ENCODE results near the gene ZBTB40.

Gene ZBTB40

DNA sequence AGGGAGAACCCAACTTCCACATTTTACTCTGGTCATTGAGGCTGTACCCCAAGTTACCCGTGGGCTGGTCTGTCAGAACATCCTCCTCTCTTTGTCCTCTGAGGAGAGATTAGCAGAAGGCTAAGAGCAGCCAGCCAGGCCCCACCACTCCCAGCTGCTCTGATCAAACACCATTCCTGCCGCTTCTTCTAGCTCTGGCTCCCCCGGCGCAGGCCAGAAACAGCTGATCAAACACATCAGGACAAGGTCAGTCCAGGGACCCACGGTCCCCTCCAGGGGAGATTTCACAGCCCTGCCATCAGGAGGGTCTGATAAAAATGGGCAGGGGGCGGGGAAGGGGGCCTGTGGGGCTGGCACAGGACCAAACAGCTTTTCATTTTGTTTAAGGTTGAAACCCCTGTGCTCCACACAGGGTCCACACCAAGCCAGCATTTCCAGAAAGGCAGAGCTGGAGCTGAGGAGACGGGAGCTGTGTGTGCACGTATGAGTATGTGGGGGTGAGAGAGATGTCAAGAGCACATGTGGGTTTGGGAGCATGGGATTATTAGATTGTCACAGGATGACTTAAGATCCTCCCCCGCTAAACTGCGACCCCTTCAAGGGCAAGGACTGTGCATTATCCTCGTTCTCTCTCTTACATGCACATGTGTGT, 81.7 kb downstream of the ZBTB40 start:
- DNase-seq: no peak

DNA sequence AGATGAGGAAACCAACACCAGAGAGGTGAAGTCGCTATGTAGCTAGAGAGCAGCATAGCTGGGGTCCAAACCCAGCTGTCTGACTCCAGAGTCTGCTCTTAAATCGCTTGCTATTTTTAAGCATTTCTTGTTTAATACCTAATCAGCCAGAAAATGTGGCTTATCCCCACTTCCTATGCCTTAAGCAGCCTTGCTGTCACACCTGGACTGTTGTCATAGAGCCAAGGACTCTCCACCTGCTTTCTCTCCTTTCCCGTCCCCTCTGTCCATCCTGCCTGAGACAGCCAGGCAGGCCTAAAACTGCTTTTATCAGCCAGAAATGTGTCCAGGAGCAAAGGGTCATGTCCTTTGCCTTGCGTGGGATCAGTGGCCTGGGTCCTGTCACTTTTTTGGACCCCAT, 83.3 kb downstream of the ZBTB40 start:
- no peak for DNase-seq

DNA sequence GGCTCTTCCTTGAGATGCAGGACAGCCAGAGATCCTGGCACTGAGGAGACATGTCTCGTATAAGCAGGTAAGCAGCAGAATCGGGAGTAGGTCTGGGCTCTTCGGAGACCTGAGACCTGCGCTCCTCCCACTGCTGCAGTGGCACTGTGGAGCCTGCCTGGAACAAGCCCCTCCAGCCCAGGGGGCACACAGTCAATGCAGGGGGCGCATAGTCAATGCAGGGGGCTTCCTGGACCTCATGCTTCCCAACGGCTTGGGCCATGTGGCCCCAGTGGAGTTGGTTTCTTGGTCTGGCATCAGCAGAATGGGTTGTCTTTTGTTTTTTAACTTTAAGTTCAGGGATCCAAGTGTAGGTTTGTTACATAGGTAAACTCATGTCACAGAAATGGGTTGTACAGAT, 83.7 kb downstream of the ZBTB40 start:
- no peak for DNase-seq

DNA sequence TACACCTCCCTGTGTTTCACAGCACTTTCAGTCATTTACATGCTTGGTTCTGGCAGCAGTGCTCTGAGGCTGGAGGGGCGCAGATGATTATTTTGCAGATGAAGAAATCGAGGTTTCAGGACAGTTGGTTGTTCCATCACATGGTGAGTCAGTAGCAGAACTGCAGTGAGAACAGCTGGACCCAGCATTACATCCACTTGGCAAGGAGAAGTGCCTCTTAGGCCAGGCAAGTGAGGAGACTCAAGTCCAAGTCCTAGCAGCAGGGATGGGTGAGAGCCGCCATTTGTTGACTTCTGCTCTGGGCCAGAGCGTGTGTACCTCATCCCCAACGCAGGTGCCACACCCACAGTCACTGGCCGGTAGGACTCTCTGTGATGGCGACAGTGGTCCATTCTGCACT, 84.9 kb downstream of the ZBTB40 start:
- DNase-seq: no peak

DNA sequence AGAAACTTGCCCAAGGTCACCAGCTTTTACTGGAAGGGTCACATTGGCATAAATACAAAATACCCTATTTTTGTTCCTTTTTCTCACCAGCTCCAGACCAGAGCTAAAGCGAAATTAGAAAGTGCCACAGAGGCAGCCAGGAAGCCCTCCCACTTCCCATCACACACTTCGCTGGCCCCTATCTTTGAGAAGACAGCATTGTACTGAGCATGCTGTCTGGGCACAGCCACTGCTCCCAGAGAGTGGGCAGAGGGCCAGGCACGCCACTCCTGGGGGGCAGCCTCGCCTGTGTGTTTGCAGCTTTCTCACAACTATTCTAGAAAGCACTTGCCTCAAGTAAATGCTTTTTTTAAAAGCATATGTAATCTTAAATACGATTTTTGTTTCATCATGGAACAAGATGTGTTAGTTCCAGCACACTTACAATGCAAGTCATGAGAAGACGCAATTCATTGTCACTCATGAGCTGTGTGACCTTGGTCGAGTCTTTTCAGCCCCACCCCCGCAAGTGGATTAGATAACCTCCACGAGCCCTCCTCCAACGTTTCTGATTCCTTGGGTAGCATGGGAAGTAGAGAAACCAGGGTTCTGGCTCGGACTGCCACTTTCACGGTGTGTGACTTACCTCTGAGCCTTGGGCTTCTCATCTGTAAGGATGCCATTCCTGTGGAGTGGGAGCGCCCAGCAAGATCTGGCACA, 85.9 kb downstream of the ZBTB40 start:
- no peak for DNase-seq

DNA sequence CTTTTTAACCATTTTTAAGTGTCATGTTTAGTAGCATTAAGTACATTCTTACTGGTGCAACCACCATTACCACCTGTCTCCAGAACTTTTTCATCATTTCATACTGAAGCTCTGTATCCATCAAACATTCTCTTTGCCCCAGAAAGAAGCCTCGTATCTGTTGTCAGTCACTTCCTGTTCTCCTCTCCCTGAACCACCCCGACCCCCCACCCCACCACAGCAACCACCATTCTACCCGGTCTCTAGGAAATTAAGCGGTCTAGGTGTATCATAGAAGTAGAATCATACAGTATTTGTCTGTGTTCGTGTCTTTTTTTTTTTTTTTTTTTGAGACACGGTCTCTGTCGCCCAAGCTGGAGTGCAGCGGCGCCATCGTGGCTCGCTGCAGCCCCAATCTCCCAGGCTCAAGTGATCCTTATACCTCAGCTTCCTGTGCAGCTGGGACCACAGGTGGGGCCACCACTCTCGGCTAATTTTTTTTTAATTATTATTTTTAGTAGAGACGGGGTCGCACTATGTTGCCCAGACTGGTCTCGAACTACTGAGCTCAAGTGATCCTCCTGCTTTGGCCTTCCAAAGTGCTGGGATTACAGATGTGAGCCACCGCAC, 88.0 kb downstream of the ZBTB40 start:
- no peak for DNase-seq

DNA sequence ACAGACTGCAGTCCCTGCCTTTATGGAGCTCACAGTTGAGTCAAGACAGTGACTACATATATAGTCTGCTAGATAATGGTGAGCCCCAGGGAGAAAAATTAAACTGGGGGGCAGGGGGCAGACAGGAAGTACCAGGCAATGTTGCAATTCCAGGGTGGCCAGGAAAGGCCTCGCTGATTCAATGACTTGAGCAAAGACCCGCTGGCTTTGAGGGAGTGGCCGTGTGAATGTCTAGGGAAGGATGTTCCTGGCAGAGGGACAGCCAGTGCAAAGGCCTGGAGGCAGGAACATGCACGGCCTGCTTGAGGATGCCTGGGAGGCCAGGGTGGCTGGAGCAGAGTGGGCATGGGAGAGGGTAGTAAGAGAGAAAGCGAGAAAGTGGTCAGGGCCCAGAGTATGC, 88.7 kb downstream of the ZBTB40 start:
- DNase-seq: no peak

DNA sequence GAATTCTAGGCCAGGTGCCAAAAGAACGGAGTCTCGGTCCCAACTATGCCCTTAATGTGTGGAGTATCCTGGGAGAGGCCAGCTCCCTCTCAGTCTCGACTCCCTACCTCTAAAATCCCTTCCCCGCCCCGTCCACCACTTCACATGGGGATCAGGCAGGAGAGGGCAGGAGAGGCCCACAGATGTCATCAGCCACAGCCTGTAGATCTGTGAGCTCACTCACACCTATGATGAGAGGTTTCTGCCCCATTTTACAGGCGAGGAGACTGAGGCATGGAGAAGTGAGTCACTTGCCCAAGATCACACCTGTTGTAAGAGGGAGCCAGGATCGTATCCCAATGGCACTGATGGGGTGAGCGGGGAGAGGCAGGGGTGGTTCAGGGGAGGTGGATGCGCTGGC, 91.2 kb downstream of the ZBTB40 start:
- DNase-seq: no peak

DNA sequence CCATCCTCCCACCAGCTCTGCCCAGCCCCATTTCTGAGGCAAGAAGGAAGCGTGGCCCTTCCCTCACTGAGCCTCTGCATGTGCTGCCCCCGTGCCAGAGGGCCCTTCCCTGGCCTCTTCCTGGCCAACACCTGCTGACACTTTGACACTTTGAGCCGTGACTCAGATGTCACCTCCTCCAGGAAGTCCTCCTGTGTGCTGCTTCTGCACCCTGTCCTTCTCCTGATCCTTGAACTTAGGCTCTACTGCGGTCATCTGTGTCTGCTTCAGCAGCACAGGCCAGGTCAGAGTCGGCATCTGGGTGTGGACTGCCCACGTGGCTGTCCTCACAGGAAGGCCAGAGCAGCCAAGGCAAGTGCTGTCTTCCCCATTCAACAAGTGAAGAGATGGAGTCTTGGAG, 92.0 kb downstream of the ZBTB40 start:
- no peak for DNase-seq

DNA sequence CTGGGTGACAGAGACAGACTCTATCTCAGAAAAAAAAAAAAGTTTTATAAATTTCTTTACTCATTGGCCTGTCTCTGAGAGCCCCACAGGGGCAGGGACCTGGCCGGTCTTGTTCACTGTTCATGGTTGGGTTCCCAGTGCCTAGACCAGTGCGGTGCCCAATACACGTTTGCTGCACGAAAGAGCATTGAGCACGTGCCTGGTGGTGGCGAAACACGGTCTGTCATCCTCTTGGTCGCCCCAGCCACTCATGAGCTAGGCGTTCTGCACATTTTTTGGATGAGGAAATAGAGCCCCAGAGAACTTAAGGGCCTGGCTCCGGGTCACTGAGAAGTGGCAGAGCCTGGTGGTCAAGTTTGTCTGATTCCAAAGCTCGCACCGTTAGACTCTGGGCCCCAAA, 93.0 kb downstream of the ZBTB40 start:
- DNase-seq: no peak

DNA sequence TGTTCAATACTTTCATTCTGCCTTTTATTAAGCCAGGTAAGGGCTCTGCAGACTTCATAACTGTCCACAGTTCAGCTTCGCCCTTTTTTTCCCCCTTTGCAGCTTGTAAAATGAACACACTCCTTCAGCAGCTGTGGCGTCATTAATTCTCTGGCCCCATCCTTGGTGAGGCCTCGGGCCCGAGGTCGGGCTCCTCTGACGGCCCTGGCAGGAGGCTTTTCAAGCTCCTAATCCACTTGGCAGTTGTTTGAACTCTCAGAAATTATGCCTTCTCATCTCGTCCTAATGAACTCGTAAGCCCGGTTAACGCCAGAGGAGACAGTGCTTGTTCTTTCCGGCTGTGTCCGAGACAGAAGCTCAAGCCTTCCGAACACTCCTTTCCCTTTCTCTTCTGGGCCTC, 93.5 kb downstream of the ZBTB40 start:
- no peak for DNase-seq

DNA sequence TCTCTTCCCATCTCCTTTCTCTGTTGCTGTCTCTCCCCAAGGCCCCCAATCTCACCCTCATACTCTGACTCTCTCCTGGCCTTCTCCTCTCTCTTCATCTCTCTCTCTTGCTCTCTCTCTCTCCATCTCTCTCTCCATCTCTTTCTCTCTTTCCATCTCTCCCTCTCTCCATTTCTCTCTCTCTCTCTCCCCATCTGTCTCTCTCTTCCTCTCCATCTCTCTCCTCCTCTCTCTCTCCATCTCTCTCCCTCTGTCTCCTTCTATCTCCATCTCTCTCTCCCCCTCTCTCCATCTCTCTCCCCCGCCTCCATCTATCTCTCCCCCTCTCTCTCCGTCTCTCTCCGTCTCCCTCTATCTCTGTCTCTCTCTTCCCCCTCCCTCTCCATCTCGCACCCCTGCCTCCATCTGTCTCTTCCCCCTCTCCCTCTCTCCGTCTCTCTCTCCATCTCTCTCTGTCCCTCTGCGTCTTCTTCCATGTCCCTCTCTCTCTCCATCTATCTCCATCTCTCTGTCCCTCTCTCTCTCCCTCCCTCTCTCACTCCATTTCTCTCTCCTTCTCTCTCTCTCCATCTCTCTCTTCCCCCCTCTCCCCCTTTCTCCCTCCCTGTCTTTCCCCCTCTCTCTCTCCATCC, 95.7 kb downstream of the ZBTB40 start:
- DNase-seq: no peak

DNA sequence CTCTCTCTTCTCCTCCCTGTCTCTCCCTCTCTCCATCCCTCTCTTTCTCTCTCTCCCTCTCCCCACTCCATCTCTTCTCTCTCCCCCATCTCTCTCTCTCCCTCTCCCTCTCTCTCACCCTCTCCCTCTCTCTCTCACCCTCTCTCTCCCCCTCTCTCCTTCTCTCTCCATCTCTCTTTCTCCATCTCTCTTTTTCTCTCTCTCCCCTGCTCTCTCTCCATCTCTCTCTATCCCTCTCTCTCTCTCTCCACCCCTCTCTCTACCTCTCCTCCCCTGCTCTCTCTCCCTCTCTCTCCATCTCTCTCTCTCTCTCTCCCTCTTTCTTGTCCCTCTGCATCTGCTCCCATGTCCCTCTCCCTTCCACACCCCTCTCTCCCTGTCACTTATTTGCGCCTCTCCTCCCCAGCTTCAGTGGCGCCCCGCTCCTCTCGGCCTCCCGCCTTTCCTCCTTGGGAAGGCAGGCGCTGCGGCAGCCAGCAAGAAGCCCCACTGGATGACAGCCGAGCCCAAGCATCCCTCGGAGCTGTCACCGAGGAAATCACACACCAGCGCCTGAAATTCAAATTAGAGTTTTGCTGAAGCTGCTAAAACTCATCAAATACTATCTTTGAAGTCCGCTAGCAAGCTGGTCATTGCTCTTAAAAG, 96.3 kb downstream of the ZBTB40 start:
- DNase-seq: no peak

DNA sequence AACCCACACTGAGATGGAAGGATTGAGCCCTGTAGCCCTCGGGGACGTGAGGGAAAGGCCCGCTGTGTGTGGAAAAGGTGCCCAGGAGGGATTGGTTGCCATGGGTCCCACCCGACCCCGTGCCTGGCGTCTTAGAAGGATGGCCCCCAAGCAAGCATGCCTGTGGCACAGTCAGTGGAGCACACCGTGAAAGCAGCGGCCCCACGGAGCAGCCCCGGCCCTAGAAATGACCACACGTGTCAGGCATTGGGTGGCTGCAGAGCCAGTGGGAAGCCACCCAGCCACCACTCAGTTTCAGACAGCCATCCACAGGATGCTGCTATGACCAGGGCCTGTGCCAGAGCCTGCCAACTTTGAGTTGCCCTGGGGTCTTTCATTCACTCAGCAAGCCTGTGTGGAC, 98.4 kb downstream of the ZBTB40 start:
- DNase-seq: no peak

DNA sequence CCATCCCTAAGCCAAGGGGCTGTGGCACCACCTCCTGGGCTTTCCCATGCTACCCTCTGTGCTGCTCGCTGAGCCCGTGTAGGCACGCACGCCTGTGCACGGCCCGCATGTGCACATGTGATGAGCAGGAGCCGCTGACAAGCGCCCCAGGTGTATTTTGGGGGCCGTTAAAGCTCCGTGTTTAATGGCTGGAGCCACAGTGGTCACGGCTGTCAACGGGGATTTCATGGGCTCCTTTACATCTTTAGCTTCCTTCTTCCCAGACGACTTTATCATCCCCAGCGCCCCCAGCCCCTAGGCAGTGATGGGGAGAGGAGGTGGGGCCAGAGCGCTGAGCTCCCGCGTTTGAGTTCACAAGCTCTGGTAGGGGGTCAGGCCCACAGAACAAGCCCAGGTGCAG, 99.9 kb downstream of the ZBTB40 start:
- DNase-seq: no peak

DNA sequence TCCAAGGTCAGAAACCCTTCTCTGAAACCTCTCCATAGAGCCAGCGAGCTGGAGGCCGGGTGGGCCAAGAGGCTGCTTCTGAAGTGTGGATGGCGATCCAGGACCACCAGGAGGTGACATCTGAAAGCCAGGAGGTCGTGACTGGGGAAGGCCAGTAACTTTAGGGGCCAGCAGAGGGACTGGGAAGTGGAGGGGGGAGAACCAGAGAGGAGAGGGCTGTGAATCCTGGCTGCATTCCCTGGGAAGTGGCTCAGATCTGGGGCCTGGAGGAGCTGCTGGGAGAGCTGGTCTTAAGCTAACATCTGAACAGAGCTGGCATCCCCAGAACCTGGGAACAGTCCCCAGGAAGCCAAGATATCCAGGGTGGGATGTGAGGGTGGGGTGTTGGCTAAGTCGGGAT, 100.4 kb downstream of the ZBTB40 start:
- no peak for DNase-seq

DNA sequence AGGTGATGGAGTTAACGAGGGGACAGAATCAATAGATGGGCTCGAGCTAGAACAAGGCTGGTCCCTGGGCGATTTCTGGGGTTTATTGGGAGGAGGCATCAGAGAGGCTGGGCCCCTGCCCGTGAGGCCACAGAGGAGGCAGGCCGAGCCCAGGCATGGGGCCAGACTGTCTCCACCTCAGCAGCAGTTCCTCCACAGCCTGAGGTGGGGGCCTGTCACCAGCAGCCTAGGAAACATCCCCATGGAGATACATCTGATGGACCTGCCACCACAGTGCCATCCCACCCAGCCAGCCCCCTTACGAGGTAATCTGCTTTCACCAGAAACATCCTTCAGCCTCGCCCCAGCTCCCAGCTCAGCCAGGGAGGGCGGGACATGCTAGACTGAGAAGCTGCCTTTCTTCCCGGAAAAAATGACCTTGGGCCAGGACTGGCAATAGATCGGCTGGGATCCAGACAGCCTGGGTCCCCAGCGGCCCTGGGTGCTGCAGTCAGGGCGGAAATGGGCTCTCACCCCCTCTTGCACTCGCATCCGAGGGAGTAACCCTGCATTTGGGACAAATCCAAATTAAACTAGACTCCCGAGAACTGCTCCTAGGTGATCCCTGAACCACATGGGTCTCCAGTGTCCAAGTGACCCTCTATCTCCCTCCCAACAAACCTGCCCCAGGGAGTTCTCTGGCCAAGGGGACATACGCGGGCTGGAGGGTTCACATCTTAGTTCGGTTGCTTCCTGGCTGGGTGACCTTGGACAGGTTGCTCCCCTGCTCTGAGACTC, 101.6 kb downstream of the ZBTB40 start:
- DNase-seq: no peak

DNA sequence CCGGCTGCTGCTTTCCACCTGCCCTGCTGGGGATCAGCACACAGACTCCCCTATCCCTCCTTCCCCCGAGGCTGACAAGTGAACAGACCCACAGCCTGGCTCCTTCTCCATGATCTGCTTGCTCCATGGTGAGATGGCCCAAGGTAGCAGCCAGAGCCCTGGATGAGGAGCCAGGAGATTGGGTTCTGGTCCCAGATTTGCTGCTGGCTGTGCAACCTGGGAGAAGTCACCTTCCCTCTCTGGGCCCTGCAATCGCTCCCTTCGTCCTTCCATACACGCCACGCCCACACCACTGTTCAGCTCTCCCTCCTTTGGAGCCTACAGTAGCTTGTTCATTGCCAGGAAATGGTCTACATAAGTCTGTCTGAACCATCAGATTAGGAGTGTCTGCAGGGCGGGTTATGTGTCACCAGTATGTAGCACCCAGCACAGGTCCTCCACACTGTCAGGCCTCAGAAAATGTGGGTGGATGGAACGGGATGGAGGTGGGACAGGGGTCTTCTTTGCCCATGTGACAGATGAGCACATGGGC, 102.4 kb downstream of the ZBTB40 start:
- no peak for DNase-seq

DNA sequence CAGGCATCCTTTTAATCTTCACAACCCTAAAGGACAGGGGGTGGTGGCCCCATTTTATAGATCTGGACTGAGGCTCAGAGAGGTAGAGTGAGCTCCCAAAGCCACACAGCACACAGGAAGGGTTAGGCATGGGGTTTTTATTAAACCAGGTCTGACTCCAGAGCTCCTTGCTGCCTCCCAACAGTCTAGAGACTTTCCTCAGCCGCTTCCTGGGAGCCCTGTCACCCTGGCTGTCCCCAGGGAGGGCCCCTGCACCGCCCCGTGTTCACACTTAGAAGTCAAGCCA, 103.7 kb downstream of the ZBTB40 start:
- no peak for DNase-seq

DNA sequence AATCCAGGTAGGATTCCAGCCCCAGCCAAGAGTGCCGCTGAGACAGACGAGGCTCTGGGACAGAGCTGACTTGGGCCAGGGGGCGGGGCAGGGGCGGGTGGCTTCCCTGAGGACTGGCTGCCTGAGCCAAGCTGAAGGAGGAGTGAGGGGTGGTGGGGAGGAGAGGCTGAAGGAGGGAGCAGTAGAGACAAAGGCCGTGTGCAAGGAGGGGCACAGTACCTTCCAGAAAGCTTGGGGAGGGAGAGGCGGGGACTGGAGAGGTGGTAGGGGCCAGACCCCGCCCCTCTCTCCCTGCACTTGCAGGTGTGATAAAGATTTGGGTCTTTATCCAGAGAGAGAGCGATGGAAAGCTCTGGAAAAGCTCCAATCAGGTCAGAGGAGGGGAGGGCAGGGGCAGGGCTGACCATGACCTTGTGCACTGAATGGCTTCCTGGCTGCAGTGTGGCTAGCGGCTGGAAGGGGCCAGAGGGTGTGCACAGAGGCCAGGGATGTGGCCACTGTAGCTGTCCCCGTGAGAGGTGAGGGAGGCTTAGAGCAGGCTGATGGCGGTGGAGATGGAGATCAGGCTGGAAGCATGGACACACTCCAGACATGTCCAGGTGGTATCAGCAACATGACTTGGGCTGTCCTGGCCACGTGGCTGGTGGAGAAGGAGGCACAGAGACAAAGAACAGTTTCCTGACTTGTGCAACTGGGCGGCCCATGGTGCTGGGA, 104.9 kb downstream of the ZBTB40 start:
- DNase-seq: no peak

DNA sequence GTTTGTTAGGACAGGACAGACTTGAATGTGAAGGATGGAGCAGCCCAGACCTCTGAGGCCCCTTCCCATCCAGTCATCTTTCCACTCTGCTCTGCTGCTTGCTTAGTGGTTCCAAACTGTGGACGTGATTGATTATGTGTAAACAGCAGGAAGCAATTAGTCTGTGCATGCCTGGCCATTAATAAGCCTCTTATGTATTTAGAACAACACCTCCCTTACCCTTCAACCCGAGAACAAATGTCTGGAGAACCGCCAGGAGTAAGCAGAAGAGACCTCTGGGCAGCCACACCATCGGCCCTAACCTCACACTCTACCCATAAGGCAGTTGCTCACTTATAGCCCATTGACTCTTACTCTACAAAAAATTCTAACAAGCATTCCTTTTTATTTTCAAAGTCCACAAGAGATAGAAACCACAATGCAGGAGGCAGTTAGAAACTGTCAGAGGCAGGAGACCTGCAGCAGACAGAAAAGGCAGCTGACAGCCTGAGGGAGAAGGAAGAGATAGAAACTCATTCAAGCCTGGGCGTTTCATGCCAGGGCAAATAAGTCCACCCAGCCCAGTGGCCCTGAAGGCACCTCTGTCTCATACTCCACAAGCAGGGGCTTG, 105.8 kb downstream of the ZBTB40 start:
- DNase-seq: no peak
